GM21825 (cell line): ENCODE measurements around the gene MYMK.
A peak's percentile ranks its signal among the peaks of the same experiment; 100 is the strongest.

Experiments used
- ATAC-seq: cut with Tn5 transposase; IDR thresholded peaks from one replicate; pipeline ENCODE4 v1.9.1; 2021; ENCODE audit warnings: mild to moderate bottlenecking, moderate library complexity; ENCODE audit not compliant: unreplicated experiment

MYMK gene

GRCh38 chr9:133488686-133489252 is 36.0 kb downstream of the MYMK start:
- no peak for ATAC-seq

GRCh38 chr9:133487331-133487725 is 37.4 kb downstream of the MYMK start:
- no peak for ATAC-seq

- no peak for ATAC-seq
These were observed 39.1 kb downstream of the MYMK start for GRCh38 chr9:133485531-133486260.

DNA sequence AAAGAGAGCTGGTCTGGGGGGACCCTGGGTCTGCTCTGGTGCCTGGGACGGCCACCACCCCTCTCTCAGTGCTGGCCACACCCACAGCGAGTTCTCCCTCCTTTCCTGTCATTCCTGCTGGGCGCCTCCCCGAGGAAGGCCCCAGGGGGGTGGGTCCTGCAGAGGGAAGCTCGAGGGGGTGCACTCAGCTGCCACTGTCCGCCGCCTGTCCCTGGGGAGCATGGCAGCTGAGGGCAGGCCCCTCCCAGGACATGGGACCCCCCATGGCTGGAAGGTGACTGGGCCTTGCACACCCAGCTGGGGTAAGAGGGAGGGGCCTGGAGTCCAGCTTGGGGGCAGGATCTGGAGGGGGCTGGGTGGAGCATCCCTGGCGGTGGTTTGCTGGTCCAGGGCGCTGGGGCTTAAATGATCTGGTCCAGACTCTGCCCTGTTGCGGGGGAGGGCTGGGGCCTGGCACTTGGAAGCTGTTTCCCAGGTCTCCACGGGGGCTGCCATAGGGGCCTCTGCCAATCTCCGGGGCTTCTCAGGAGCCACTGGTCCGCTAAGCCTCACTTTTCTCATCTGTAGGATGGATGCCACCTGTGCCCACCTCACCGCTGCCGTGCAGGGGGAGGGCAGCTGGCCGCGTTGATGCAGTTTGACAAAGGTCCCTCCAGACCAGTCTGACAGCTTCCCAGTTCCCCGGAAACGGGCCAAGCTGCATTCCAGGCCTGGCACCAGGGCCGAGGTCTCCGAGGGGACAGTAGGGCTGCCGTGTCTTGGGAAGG is 39.9 kb downstream of the MYMK start:
- ATAC-seq = no peak

- ATAC-seq = no peak
These were observed 41.1 kb downstream of the MYMK start for GRCh38 chr9:133483611-133484010.

- peak; percentile 87 for ATAC-seq
These were observed 45.7 kb downstream of the MYMK start, which contains the start of gene SLC2A6 for GRCh38 chr9:133478851-133479711. Gene SLC2A6 (minus strand): TSS chr9:133479099. CDS start chr9:133479059, 40 bp downstream.

GRCh38 chr9:133477992-133478850 is 46.5 kb downstream of the MYMK start:
- peak; percentile 39 for ATAC-seq

DNA sequence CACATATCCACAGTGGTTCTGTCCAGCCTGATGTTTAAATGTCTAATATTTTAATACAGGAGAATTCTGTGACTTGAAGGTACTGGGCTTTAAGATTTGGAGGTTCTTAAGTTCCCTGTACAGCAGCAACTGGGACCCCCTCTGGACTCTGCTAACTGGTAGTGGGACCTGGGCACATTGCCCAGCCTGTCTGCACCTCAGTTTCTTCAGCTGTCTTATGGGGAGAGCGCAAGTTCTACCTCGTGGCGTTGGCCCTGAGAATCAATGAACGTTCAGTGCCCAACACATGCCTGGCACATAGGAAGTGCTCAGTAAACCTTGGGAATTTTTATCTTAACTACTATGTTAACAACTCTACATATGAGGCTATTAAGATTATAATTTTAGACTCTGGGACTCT is 47.3 kb downstream of the MYMK start:
- no peak for ATAC-seq

DNA sequence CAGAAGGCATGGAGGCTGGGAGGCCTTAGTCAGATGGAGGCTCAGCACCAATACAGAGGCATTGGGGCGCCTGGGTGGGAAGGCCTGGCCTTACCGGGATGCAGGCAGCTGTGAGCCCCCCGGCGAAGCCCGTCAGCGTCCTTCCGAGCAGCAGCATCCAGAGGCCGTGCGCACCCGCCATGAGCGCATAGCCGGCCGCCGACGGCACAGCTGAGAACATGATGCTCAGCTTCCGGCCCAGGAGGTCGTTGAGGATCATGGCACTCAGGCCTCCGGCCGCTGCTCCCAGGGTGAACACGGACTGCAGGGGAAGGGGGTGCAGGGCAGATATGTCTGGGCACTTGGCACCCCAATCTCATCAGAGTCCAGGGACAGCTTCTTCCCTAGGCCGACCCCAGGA is 47.8 kb downstream of the MYMK start:
- no peak for ATAC-seq

GRCh38 chr9:133476036-133476931 is 48.5 kb downstream of the MYMK start:
- no peak for ATAC-seq

DNA sequence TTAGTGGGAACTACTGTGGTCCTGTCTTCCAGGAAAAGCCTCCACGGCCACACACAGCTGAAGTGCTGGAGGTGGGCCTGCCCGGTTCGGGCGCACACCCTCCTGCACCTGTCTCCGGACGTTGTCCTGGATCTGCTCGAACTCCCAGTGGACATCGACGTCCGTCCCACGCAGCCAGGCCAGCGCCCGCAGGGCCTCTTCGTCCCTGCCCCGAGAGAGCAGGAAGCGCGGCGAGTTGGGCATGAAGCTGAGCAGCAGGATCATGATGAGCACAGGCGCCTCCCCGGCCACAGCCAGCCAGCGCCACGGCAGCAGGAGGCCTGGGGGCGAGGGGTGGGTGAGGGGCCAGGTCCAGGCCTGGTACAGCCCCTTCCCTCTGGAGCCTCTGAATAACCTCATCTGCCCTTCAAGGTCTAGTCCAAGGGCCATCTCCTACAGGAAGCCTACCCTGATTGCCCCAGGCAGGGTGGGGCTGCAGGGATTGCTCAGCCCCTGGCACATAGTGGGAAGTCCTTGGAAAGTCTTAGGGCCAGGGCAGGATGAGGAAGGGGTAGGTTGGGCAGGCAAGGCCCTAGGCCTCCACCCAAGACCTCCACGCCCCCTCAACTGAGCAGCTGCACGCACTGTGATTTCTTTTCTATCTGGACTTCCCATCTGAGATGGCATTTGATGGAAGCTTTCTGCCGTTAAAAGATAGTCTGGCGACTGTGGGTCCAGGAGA is 49.3 kb downstream of the MYMK start:
- ATAC-seq = no peak

DNA sequence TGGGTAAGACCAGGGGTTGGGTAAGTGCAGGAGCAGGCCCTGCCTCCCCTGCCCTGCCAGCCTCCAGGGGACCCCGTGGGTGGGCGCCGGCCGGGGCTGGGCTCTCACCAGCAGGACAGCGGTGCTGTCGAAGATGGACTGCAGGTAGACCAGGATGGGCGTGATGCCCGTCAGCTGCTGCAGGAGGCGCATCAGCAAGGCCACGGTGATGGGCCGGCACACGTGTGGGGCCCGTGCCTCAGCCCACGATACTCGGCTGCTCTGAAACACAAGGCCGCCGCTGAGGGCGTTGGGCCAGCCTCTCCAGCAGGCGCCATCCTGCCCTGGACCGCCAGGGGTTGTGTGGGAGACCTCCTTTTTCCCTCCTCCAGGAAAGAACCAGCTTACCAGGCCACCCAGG is 49.9 kb downstream of the MYMK start:
- no peak for ATAC-seq

DNA sequence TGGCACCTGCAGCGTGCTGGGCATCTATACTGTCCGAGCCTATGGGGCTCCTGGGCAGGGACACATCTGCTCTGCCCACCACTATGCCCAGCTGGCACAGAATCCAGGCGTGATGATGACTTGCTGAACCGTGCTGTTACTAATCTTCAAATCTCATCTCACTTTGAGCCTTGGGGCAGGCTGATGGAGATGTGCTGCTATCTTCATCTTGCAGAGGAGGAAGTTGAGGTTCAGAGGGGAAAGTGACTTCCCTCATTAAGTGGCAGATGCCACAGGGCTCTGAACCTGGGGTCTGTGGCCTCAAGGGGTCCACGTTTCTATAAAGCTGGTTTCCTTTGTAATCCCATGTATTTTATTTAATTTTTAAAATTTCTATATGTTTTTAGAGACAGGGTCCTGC is 50.5 kb downstream of the MYMK start:
- no peak for ATAC-seq

DNA sequence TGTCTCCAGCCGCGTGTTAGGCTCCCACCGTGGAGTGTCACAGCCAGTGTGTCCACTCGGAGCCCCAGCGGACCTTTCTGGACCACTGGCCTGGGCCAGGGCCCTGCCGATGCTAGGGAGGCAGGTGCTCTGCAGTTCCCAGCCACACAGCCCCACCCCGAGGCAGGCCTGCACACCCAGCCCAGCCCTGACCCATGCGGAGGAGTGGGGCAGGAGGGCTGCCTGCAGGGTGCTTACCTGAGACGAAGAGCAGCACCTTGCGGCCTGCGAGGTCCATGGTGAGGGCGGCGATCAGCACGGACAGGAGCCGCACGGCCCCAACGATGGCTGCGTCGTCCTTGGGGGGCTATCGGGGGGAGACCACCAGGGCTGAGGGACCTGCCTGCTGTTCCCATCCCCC is 51.0 kb downstream of the MYMK start:
- ATAC-seq = no peak

DNA sequence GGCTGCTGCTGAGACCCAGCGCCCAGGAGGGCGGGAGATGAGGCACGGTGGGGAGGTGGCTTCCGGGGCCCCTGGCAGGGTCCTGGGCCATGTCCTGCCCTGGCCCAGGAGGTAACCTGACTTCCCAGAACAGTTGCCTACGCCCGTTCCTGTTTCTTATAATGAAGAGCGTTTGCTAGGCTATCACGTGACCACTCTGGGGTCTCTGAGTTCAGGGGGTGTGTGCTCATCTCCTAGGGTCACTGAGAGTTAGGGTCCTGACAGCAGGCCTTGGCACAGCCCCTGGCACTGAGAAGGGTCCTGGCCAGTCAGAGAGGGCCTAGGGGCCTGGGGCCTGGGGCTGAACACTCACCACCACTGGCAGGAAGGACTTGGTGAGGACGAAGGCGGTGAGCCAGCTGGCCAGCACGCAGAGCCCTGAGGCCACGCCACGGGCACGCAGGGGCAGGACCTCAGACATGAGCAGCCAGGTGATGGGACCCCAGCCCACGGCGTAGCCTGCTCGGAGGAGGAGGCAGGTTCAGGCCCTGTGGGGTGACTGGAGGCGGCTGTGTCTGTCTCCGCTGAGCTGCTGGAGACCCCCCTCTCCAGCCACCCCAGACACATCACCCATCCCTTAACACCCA is 51.9 kb downstream of the MYMK start:
- no peak for ATAC-seq

GRCh38 chr9:133472277-133472645 is 52.5 kb downstream of the MYMK start:
- no peak for ATAC-seq

DNA sequence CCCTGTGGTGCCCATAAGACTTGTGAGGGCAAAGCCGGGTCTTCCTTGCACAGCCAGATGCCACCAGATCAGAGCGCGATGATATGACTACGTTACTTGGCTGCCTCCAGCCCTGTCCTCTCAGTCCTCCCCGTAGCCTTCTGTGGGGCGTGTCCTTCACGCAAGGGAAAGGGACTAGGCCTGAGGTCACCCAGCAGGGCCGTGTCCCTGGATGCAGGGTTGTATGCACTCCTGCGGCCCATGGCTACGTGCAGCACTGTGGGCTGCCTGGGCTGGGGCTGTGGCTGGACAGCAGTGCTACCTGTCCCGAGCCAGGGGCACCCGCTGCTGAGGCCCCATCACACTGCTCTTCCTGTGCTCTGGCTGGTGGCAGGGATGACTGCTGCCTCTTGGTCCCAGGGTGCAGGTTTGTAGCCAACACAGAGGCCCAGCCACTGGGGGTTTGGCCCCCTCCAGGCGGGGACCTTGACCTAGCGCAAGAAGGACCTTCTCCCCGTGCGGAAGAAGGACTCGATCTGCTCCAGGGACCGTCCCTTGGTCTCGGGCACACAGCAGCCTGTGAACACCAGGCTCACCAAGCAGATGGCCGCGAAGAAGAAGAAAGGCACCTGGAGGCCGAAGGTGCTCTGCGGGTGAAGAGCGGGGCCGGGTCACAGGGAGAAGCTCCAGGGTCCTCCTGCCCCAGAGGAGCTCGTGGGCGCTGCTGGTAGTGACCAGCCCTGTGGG is 53.0 kb downstream of the MYMK start:
- no peak for ATAC-seq
